COLO668 (cell line): ENCODE measurements around the gene PES1.
A peak's percentile ranks its signal among the peaks of the same experiment; 100 is the strongest.
"Not testable (repeated sequence)": the region's sequence is repeated elsewhere in the genome, so short reads cannot be mapped to it uniquely, and the experiment has no call there.

Experiments
- DNase-seq: peaks from one replicate; lab custom pipeline; 2025; ENCODE audit not compliant: unreplicated experiment; lab: John Stamatoyannopoulos, UW

PES1 gene

DNA sequence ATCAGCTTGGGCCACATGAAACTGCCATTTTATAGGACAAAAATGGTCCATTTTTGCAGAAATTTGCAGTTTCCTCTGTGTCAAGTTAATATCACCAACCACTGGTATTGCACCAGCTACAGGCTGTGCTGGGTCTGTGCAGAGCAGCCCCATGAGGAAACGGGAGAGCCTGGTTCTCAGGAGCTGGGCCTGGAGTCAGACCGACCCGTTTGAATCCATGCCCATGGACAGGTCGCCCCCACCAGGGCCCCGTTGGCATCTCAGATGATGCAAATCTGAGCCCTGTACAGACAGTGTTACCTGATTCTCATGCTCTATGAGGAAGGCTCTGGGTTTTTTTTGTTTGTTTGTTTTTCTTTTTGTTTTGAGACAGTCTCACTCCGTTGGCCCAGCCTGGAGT is 35.3 kb downstream of the PES1 start:
- no peak for DNase-seq

GRCh38 chr22:30555282-30556210 is 36.2 kb downstream of the PES1 start:
- DNase-seq: peak; percentile 9

- no peak for DNase-seq
Observed at GRCh38 chr22:30553971-30554370, 37.7 kb downstream of the PES1 start.

GRCh38 chr22:30552719-30553118 is 39.0 kb downstream of the PES1 start:
- no peak for DNase-seq

DNA sequence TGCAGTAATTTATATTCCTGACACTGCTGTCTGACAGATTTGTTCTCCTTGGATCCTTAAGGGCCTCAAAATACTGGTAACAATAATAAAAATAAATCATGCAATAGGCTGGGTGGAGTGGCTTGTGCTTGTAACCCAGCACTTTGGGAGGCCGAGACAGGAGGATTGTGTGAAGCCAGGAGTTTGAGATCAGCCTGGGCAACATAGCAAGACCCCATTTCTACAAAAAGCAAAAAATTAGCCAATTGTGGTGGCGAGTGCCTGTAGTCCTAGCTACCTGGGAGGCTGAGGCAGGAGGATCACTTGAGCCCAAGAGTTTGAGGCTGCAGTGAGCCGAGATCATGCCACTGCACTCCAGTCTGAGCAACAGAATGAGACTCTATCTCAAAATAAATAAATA is 39.9 kb downstream of the PES1 start:
- not testable (repeated sequence) for DNase-seq

DNA sequence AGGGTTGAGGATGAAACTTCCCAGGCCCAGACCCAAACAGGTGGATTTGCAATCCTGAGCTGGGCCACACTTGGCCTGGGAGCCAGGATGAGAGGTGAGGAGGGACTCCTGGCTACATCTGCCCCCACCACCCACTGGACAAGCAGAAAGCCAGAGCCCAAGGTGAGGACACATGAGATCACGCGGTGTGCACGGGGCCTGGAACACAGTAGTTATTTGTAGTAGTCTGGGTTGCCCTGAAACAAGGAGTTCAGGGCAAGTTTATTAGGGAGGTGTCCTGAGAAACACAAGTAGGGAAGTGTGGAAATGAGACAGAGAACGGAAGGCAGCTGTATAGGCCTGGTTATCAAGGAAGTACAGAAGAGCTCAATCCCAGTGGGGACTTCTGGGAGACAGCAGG is 44.5 kb downstream of the PES1 start:
- DNase-seq: no peak

DNA sequence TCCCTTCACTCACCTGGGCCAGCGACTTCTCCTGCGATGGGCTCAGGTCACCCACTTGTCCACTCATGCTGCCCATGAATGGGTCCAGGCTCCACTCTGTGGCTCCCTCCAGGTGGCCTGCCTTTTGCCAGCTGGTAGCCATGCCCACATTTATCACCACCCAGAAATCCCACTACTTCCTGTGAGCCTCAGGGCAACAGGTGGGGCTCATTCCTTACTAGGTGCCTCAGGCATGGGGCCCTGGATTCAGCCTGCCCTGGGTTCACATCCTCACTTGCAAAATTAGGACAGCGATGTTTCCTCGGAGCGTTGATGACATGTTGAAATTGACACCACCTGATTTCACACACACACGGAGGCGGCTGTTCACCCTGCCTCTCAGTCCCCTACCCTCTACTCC is 45.1 kb downstream of the PES1 start, which contains the start of gene SEC14L6:
Gene SEC14L6, minus strand, starts transcription at position 126 of the 400 bp plus-strand sequence. Its CDS starts 59 bp downstream, at position 67.
- no peak for DNase-seq

DNA sequence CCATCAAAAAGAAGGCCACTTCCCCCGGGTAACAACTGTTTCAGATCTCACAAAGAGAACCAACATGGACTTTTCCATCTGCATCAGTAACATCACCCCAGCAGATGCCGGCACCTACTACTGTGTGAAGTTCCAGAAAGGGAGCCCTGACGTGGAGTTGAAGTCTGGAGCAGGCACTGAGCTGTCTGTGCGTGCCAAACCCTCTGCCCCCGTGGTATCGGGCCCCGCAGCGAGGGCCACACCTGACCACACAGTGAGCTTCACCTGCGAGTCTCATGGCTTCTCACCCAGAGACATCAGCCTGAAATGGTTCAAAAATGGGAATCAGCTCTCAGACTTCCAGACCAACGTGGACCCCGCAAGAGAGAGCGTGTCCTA is 48.9 kb downstream of the PES1 start:
- no peak for DNase-seq

- DNase-seq: peak; percentile 19
Observed at GRCh38 chr22:30541961-30542810, 49.5 kb downstream of the PES1 start.

- DNase-seq: not testable (repeated sequence)
Observed at GRCh38 chr22:30541511-30541910, 50.2 kb downstream of the PES1 start.

DNA sequence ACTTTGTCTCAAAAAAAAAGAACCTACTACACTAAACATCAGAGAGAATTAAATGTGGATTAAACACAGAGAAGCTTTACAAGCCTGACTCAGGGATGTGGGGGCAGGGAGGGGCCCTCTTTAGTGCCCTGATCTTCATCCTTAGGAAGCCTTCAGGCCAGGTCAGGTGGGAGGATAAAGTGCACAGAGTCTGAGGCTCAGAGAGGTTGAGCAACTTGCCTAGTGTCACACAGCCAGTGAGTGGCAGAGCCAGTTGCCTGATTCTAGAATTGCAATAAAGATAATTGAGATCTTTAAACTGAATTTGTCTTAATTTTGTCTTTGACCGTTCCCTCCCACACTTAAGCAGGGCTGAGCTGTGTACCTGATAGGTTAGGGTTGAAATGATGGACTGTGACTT is 52.3 kb downstream of the PES1 start:
- no peak for DNase-seq

DNA sequence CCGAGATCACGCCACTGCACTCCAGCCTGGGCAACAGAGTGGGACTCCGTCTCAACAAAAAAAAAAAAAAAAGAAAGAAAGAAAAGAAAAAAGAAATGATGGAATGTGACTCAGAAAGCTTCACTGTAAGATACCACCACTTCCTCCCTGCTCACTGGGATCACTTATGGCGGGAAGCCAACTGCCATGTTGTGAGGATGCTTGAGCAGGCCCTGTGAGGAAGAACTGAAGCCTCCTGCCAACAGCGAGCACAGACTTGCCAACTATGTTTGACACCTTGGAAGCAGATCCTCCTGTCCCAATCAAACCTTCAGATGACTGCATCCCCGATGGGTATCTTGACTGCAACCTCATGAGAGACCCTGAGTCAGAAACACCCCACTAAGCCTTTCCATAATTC is 53.4 kb downstream of the PES1 start:
- no peak for DNase-seq

GRCh38 chr22:30537083-30537731 is 54.5 kb downstream of the PES1 start:
- DNase-seq: no peak

DNA sequence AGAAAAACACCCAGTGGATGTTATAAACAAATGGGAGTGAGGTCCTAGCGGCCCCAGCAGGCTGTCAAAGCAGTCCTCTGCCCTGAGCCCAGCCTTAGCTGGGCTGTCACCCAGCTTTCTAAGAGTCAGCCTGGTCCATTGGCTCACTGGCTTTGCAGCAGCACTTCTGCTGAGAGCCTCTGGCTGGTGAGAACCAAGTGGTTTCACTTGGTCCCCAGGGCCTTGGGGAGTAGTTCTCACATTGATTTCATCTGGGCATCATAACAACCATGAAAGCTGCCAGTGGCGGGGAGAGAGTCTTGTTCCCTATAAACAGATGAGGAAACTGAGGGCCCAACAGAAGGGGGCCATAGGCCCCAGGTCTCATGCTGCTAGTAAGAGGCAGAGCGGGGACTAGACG is 56.5 kb downstream of the PES1 start:
- no peak for DNase-seq

DNA sequence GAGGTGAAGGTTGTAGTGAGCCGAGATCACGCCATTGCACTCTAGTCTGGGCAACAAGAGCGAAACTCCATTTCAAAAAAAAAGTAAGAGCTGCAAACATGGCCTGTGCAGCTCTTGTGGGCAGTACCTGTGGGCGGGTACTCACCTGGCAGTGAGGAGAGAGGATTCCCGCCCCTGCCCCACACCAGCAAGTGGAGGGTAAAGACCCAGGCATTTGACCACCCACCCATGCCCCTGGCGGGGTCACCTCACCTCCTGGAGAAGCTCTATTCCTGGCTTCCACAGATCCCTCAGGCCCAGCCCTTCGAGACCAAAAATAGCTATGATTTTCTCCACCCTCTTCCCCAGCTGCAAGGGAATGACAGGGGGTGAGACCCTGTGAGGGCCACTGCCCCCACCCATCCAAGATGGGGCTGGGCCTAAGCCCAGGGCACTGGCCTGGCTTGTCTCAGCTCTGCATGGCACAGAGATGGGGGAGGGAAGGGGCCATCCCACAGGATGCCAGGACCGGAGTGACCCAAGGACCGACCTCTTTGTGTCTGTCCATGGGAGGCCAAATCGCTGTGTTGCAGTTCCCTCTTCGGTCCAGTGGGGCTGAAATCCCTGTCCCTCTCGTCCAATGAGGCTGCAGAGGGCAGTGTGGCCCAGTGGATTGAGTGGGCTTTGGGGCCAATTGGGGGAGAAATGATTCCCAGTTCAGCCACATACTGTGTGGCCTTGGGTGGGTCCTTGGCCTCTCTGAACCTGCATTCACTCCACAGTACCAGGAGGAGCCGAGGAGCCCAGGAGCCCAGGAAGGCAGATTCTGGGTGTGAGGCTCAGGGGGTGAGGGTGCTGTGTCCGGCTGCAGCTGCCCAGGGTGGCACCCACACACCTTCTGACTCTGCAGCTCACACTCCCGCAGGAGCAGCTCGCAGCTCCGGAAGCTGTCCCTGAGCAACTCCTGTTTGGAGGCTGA is 59.8 kb downstream of the PES1 start:
- DNase-seq: no peak

- no peak for DNase-seq
Observed at GRCh38 chr22:30526656-30527055, 65.1 kb downstream of the PES1 start.
